Choroid plexus epithelial cell (primary cell): ENCODE data around the gene HNRNPA3.

Experiments used
- DNase-seq: peaks from one replicate; pipeline ENCODE4 v3.0.0-alpha.2; 2010; ENCODE audit warnings: low read depth
- H3K4me3 ChIP-seq: 2 replicates; pipeline ENCODE4 v1.5.1; 2011; ENCODE audit warnings: low read depth, mild to moderate bottlenecking, control low read depth, low read length, moderate library complexity
- TF ChIP-seq, protein P1 (sequence below): conservative IDR thresholded peaks from 2 replicates; pipeline ENCODE4 v1.5.1; 2011; ENCODE audit warnings: low read depth, mild to moderate bottlenecking, control low read depth, inconsistent platforms, low read length, moderate library complexity

HNRNPA3 gene

DNA sequence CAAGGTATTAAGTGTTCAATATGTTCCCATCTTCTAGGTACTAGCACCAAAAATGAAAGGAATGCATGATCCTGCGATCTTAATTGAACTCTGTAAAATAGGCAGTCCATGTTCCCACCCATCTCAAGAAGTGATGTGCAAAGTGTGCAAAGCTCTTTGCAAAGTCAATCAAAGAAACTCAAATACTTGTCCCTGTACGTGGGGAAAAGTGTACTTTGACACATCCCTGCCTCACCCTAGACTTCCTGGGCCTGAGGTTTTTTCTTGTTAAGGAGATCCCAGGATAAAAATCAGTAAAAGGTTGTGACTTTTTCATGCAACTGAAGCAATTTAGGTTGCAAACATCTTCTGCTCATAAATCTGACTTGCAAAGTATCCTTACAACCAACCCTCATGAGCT is 25.3 kb downstream of the HNRNPA3 start:
- TF ChIP-seq, protein P1, sequence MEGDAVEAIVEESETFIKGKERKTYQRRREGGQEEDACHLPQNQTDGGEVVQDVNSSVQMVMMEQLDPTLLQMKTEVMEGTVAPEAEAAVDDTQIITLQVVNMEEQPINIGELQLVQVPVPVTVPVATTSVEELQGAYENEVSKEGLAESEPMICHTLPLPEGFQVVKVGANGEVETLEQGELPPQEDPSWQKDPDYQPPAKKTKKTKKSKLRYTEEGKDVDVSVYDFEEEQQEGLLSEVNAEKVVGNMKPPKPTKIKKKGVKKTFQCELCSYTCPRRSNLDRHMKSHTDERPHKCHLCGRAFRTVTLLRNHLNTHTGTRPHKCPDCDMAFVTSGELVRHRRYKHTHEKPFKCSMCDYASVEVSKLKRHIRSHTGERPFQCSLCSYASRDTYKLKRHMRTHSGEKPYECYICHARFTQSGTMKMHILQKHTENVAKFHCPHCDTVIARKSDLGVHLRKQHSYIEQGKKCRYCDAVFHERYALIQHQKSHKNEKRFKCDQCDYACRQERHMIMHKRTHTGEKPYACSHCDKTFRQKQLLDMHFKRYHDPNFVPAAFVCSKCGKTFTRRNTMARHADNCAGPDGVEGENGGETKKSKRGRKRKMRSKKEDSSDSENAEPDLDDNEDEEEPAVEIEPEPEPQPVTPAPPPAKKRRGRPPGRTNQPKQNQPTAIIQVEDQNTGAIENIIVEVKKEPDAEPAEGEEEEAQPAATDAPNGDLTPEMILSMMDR = no peak
- no peak overlapping the region for H3K4me3 ChIP-seq
- DNase-seq = no peak

DNA sequence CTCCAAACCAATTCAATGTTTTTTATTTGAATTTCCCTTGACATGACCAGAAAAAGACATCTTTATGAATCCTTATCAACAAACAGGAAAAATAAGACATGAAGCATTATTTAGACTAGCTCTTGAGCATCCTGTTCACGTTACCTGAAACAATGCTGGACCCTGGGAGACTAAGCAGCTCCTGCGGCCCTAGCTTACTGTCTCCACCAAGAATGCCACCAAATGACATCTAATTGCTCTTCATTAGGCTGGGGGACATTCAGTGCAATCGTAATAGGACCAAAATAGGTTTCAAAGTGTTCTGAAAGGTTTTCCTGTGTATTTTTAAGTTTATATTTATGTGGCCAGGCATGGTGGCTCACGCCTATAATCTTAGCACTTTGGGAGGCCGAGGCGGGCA is 26.5 kb downstream of the HNRNPA3 start:
- no peak for DNase-seq
- H3K4me3 ChIP-seq = no peak overlapping the region
- TF ChIP-seq, protein P1 = no peak

DNA sequence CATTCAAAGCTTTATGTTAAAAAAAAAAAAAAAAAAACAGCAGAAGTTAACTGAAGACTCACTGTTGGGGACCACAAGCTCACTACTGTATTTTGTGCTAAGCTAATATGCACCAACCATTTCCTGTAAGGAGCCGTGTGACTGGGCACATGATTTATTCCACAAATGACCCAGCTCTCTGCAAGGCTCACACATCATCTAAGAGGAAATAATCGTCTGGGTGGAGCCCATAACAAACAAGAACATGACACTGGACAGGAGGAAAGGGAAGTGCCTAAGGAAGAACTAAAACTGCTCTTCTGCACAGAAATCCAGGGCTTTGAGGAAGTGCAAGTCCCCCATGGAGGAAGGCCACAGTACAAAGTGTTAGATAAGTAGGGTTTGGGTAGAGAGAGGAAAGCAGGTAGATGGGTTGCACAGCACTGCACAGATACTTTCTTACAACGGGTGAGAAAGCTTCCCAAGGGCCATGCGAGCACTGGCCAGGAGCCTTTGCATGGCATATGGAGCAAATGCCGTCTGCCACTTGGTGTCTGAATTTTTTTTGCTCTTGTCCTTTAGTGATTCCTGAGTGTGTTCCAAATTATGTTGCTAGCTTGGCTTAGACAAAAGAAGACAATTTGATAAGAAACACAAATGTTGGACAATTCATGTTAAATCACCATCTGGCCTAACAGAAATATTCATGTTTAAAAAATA is 27.5 kb downstream of the HNRNPA3 start:
- peak; percentile 71 for DNase-seq
- TF ChIP-seq, protein P1 = no peak
- no peak overlapping the region for H3K4me3 ChIP-seq

DNA sequence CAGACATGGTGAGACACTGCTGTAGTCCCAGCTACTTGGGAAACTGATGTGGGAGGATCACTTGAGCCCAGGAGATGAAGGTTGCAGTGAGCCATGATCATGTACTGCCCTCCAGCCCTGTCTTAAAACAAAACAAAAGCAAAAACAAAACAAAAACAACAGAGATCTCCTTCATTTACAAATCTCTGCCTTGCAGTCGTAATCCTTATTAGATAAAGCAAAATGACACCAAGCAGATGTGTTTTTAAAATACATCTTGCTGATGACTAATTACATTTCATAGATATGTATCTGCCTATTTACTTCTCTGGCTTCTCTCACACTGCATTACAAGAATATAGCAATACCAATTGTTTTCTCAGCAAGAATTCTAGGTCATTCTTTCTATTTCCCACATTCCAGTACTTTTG is 29.1 kb downstream of the HNRNPA3 start:
- TF ChIP-seq, protein P1 = no peak
- H3K4me3 ChIP-seq = no peak overlapping the region
- peak; percentile 59 for DNase-seq

DNA sequence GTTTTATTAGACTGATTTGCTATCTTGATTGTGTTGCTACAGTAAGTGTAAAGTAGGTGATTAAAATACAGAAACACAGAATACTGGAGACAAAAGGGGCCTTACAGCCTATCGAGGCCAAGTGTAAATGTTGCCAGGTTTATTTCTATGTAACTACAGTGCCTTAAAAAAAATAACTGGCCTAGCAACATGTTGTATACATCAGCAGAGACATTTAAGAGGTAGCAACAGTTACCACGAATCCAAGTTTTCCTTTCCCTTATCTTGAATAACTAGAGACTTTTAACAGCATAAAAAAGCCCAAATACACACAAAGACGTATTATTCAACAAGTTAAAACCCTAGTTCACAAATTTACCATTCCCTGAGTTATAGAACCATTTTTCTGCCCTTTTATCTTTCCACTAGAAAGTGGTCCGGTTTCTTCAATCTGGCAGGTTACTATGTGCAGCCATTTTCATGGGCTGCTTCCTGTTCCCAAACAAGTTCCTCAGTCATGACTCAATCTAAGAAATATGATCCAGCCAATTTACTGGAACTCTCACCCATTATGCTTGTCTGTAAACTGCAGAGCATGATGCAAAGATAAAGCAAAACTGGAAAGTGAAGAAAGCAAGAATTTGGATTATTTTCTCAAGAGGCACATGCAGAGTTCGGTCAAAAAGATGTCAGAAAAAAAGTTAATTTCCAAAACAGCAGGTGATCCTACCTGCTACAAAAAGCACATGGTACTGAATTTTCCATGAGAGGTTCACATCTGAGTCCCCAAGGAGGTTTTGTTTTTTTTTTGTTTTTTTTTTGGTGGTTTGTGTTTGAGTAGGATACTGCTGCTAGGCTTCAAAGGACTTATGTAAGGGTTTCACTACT is 29.8 kb downstream of the HNRNPA3 start:
- peak; percentile 97 for DNase-seq
- TF ChIP-seq, protein P1 = no peak
- H3K4me3 ChIP-seq = peak overlapping the region; percentile 15

DNA sequence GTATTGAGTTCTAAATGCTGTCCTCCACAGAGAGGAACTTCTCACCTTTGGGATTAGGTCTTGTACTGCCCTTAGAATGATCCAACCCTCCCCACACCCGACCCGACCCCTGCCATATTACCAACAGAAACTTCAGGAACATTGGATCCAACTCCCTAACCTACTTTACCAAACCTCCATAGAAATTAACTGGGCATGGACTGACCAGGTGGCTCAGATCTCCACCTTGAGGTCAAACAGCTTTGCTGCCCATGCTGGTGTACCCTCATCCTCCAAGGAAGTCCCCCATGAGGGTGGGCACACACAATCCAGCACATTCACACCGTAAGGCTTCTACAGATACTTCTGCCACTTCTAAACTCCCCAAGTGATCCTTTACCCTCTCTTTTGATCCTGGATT is 30.5 kb downstream of the HNRNPA3 start:
- no peak overlapping the region for H3K4me3 ChIP-seq
- no peak for DNase-seq
- TF ChIP-seq, protein P1 = no peak
